GM10266 (cell line): Measurements from ENCODE around the gene DUSP2.
A peak's percentile ranks its signal among the peaks of the same experiment; 100 is the strongest.

Experiments used
- DNase-seq: peaks from one replicate; pipeline ENCODE4 v3.0.0; 2012; ENCODE audit errors: extremely low spot score
- TF ChIP-seq, protein P1 (sequence below): IDR thresholded peaks from 2 replicates; pipeline ENCODE4 v1.5.1; 2012; ENCODE audit warnings: mild to moderate bottlenecking, low read depth; ENCODE audit not compliant: control insufficient read depth, insufficient read depth; ENCODE audit errors: missing control alignments

Gene DUSP2

DNA sequence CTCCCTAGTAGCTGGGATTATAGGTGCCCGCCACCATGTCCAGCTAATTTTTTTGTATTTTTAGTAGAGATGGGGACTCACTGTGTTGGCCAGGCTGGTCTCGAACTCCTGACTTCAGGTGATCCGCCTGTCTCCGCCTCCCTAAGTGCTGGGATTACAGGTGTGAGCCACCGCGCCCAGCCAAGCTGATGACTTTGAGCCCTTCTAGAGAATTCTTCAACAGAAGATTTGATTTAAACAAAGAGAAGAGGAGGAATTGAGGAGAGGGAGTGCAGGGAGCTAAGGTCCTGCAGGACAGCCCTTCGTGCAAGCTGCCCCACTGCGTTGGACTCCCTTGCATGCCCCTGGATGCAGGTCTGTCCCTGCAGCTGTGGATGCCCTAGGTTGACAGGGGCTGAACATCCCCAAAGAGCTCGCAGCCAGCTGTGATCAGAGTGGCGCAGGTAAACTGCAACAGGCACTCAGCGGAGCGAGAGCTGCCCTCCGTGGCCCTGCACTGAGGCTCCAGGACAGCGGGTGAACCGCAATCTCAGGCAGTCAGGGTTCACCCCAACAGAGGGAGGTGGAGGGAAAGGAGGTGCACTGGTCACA, 42.5 kb downstream of the DUSP2 start:
- no peak for DNase-seq
- TF ChIP-seq, protein P1, sequence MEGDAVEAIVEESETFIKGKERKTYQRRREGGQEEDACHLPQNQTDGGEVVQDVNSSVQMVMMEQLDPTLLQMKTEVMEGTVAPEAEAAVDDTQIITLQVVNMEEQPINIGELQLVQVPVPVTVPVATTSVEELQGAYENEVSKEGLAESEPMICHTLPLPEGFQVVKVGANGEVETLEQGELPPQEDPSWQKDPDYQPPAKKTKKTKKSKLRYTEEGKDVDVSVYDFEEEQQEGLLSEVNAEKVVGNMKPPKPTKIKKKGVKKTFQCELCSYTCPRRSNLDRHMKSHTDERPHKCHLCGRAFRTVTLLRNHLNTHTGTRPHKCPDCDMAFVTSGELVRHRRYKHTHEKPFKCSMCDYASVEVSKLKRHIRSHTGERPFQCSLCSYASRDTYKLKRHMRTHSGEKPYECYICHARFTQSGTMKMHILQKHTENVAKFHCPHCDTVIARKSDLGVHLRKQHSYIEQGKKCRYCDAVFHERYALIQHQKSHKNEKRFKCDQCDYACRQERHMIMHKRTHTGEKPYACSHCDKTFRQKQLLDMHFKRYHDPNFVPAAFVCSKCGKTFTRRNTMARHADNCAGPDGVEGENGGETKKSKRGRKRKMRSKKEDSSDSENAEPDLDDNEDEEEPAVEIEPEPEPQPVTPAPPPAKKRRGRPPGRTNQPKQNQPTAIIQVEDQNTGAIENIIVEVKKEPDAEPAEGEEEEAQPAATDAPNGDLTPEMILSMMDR: no peak

DNA sequence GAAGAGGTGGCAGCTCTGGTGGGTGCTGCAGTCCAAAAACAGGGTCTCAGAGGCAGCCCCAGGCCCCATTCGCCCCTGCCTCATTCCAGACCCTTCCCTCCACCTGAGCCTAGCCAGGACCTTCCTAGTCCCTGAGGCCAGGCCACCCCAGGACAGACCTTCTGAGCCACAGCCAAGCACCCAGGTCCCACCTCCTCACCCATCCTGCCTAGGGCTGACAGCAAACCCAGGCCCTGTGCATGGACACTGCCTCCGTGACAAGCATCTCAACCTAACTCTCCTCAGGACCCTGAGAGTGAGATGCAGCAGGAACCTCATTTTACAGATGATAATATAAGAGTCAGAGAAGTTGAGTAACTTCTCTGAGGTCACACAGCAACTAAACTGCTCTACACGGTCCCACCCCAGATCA, 44.3 kb downstream of the DUSP2 start:
- no peak for DNase-seq
- TF ChIP-seq, protein P1: no peak

DNA sequence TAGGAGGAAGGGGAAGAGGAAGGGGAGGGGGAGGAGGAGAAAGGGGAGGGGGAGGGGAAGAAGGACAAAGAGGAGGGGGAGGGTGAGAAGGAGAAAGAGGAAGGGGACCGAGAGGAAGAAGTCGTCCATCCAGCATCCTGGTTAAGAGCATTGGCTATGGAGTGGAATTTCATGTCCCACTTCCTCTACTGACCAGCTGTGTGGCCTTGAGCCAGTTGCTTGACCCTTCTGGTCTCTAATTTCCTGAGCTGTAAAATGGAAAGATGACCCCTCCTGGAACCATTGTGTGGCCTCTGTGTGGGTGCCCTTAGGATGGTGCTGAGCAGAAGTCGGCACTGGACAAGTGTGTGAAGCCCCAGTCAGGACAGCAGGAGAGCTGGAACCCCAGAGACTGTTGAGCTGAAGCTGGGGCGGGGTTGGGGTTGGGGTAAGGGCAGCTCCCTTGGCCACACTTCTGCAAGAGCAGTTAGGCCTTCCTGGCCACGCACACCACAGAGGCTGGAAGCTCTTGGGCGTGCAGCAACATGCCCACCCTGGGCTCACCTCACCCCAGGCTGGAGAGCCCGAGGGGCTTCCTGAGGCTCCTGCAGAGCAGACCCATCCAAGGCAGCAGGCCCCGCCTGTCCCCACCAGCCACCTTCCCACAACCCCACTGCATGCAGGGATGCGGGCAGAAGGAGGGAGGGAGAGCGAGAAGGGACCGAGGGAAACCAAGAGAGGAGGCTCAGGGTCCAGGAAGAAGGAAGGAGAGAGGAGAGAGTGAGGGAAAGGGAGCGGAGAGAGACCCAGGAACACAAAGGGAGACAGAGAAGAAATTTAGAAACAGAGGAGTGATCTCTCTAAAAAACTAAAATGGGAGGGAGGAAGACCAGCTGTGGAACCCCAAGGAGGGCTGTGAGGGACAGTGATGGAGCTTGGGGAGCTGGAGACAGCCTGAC, 45.1 kb downstream of the DUSP2 start:
- no peak for DNase-seq
- TF ChIP-seq, protein P1: no peak

DNA sequence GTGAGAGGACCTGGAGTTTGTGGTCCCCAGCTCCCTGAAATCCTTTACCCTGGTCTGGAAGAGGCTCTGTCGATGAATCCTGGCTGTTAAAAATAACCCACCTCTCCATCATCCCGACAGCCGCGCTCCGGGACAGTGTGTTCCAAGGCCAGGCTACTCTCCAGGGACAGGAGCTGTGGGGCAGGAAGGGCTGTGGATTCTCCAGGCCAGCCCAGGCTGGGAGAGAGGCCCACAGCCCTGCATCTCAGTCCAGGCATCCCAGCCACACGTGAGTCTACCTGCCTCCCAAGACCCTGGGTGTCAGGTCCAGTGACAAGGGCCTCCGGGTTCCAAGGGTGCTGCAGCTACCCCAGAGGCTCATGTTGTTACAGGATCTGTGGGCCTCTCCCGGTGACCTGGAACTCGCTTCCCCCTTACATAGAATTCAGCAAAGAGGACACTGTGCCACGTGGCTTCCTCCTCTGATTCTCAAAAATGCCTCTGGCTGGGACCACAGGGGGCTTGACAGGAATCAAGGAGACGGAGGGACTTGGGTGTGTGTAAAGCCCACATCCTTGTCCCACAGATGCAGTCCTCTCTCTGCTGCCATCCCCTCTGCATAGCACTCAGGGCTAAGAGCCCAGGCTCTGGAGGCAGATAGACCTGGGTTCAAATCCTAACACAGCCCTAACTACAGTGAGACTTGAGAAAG, 46.2 kb downstream of the DUSP2 start:
- TF ChIP-seq, protein P1: no peak
- DNase-seq: no peak

DNA sequence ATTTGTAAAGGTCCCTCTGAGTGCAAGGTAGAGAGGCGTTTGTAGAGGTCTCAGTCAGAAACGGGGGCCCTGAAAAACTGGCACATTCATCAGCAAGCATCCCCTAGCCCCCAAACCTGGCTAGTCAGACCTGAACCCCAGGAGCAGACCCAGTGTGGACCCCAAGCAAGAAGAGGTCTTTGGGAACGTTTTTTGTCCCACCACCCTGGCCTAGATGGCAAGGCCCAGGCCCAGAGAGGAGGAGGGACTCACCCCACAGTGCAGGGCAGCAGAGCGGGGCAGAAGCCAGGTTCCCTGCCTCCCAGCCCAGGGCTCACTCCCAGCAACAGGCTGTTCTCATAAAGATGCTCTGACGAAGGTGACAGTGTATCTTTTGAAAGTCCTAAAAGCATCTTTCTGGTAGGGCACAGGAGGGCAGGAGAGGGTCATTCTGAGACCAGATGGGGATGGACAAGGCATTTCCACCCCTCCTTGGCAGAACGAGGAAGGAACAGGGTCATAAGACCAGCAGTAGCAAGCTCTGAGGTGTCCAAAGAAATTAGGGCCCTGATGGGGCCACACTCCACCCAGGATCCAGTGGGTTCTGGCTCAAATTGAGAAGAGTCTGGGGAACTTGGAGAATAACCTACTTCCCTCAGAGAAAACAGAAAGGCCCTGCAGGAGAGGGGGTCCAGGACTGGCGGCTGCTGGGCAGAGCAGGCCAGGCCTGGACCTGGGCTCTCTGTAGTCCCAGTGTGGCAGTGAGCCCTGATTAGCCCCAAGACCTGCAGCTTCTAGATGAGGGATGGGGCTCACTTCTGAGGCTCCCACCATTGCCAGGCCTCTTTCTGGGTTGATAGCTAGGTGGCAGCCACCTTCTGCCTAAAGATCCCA, 47.1 kb downstream of the DUSP2 start:
- TF ChIP-seq, protein P1: peak; percentile 14
- DNase-seq: no peak

DNA sequence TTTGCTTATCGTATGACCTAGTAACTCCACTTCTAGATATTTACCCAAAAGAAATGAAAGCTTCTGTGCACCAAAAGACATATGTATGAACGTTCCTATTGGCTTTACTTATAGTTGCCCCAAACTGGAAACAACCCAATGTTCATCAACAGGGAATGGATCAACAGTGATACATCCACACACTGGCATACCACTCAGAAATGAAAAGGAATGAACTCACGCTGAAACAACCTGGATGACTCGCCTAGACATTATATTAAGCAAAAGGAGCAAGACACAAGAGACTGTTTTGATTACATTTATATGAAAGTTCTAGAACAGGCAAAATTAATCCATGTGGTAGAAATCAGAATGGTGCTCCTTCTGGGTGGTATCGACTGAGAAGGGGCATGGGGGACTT, 47.8 kb downstream of the DUSP2 start:
- TF ChIP-seq, protein P1: no peak
- no peak for DNase-seq
